CD4-positive, alpha-beta T cell treated with Interleukin-15 for 4 hours (primary cell): ENCODE results near the gene BNC2.

Experiments
- DNase-seq: peaks from one replicate; pipeline ENCODE4 v3.0.0-alpha.2; 2020; ENCODE audit warnings: low spot score

BNC2 gene

DNA sequence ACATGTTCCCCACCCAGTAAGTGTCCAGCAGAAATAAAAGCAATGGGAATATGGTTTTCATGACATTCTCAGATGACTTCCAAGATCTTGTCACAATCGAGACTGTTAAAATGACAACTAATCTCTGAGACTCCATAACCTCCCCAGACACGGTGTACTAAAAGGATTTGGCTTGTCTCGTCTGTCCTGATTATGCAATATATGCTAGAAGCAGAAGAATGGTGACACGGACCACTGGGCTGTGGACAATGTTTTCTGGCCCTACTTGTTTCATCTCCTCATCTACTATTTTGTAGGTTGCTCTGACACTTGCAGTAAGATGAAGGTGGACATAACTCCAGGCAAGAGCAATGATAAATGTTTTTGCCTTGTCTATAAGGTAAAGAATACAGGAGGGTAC, 56.6 kb downstream of the BNC2 start:
- DNase-seq: no peak

GRCh38 chr9:16811987-16812685, 58.3 kb downstream of the BNC2 start:
- no peak for DNase-seq

- no peak for DNase-seq
Measured at GRCh38 chr9:16809912-16810610, 60.4 kb downstream of the BNC2 start.

- no peak for DNase-seq
Measured at GRCh38 chr9:16806674-16807073, 63.8 kb downstream of the BNC2 start.

DNA sequence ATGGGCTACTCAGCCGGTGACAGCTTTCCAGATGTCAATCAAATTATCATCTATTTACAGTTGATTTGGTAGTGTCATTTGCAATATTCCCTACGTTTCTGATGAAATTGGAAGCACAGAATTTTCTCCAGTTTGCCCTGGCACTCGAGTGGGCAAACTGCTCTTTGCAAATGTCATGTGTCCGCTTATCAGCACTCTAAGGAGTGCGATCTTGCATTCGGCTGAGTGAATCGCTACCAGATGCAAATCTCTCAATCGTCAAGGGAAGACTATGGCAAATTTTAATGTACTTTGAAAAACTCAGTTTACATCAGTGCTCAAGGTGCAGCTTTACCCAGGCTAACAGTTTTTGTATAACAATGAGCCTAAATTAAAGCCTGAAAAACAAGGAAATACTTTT, 66.8 kb downstream of the BNC2 start:
- DNase-seq: no peak

DNA sequence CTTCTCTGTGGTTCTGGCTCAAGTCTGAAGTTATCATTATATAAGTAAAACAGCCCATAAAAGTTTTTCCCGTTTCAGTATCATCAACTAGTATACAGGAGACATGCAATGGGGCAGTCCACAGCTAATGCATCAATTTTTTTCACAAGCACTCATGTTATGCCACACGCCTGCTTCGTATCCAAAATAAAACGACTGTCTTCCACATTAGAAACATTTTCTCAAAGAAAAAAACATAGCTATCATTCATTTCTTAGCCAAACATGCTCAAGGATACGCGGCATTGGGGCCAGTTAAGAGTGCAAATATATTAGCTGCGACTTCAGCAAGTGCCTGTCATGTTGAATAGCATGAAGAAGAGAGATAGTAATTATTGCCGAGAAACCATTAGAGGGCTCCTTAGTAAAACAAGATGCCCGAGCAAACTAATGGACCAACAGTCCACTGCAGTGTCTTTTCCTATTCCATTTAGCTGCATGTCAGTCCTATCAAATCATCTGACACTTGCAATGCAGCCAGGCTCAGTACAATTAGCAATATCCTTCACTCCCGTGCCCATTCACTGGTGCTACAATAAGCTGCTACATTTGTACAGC, 68.5 kb downstream of the BNC2 start:
- DNase-seq: no peak

DNA sequence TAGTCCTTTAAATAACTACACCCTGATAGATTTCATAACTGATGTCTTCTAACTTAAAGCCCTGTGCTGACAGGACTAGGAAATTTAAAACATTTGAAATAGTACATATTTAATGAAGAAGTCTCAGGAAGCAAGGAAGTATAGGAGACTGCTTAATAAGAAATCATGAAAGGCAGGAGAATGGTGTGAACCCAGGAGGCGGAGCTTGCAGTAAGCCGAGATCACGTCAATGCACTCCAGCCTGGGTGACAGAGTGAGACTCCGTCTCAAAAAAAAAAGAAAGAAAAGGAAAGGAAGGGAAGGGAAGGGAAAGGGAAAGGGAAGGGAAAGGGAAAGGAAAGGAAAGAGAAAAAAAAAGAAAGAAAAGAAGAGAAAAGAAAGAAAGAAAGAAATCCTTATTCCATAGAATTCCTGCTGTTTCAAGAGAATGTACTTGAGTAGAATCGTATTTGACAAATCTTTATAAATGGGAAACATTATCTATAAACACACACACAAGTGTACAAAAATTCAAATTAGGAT, 74.1 kb downstream of the BNC2 start:
- no peak for DNase-seq

DNA sequence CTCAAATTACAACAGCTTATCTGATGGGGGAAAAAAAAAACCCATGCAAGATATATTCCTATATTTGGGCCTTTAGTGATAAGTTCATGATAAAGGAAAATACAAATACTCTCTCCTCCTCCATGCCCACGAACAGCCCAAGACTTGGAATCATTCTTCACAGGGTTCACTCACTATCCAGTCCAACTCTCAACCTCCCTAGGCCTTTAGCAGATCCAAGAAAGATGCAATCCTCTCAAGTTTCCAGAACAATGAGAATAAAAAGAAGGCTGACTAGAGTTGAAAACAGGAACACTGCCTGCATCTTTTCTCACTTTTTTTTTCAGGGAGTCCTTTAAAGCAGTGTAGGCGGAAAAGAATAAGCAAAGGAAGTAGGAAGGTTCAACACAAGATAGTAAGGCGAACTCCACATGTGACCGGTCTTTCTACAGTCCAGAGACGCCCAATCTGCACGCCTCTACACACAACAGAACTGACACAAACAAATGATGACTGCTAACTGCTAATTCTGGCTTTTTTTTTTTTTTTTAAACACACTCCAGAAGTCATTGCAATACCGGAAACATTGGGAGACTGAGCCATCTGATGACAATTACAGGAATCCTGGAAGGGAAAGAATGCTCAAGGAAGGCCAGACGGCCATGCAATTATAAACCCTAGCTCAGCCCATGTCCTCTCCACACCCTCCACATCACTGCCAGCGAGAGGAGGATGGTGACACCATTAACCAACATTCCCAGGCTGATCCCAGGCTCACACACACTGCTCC, 75.4 kb downstream of the BNC2 start:
- no peak for DNase-seq

DNA sequence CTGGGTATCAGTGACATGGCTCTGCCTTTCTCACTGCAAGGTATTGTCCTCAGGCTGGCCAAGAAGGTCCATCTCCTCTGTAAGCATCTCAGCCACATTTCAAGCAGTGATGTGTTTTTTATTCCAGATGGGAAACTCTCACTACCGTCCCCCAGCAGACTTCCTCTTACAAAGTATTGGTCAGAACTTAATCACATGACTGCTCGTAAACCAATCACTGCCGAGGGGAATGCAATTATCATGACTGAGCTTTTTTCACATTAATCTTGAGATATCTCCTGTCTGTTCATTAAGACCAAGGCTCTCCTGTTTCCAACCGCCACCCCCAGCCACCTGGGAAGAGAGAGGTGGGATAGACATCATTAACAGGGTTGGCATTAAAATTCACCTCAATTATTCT, 76.4 kb downstream of the BNC2 start:
- no peak for DNase-seq

- DNase-seq: no peak
Measured at GRCh38 chr9:16787724-16788123, 82.7 kb downstream of the BNC2 start.

DNA sequence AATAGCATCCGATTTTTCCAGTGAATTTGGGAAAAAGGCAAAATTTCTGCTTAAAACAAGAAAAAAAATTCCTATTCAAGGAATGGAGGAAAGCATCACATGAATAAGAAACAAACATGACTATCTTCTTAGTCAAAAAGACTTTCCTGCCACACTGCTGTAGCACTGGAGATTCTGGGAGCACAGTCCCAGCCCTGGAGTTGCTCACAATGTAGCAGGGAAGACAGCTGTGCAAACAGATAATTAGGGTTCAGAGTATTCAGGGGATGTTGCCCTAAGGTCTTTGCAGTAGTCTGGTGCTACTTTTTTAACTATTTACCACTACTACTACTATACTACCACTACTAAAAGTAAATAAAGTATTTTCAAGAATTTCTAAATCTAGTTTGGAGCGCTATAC, 86.5 kb downstream of the BNC2 start:
- DNase-seq: no peak

DNA sequence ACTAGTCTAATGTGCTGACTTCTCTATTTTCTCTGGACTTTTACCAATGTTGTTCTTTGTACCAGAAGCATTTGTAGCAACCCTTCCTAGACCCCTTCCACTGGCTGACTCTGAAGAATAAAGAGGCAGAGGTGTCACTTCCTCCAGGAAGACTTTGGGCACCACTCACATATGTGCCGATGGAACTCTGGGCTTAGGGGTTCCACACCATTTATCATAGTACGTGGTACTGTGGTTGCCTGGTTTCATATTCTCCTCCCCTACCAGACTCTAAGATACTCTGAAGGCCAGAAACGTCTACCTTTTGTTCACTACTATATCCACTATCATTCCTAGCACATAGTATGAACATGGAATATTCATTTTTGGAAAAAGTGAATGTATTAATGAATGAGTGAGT, 88.0 kb downstream of the BNC2 start:
- DNase-seq: no peak

GRCh38 chr9:16775330-16775729, 95.1 kb downstream of the BNC2 start:
- no peak for DNase-seq

DNA sequence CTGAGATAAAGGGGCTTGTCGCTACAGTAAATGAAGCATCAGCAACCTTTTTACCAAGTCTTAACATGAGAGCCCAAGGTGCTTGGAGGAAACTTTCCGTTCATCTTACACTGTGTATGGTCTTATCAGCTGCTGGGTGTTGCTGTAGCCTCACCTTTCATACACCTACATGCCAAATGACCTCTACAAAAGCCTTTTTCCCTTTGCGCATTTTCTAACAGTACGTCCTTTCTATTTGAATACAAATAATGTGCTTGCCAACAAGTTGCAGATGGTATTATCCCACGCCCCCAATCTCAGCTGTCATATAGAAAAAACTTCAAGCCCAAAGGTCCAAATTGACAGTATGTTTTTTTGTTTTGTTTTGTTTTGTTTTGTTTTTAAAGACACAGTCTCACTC, 96.9 kb downstream of the BNC2 start:
- DNase-seq: no peak

- DNase-seq: no peak
Measured at GRCh38 chr9:16773116-16773515, 97.4 kb downstream of the BNC2 start.

DNA sequence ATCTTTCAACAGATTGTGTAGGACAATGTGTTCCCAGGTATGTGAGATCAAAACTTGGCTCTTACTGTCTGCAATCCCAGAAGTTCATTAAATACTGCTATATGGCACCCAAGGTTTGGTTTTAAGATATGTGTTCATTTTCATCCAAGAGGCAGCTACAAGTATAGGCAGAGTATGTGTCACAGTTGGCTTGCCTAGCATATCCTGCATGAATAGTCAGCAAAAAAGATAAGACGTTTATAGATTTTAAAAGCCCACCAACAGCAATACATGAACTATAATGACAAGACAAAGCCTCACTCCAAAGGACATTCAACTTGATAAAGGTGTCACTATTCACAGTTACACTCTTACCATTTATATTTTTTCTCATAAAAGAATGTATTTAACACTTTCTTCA, 99.1 kb downstream of the BNC2 start:
- no peak for DNase-seq

DNA sequence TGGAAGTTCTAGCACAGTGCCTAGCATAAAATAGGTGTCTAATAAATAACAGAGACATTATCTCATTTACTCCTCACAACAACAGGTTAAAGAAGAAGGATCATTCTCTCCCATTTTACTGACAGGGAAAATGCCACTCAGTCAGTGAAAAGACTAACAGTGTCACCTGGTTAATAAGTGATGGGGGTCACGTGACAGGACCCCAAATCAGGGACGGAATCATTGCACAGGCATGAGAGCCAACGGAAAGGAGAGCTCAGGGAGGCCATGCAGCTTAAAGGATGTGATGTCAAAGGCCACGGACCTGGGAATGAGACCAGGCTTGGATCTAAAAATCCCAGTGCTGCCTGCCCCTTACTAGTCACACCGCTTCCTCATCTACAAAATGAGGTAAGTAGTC, 101.2 kb downstream of the BNC2 start:
- no peak for DNase-seq

DNA sequence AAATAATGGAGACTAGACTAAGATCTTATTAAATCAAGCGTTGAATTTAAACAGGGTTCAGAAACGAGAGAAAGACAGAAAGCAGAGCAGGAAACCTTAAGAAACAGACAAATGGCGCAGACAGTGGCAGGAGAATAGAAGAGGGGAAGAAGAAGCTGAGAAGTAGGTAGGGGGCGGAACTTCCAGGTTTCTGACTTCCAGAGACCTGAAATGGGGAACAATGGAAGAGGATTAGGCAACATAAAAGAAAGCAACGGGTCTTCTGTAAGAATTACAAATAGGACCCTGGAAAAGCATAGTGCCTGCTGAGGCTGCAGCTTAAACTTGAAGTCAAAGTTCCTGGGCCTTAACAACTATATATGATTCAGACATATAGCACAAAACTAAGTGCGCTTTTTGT, 101.7 kb downstream of the BNC2 start:
- DNase-seq: no peak

GRCh38 chr9:16767366-16767765, 103.1 kb downstream of the BNC2 start:
- no peak for DNase-seq

DNA sequence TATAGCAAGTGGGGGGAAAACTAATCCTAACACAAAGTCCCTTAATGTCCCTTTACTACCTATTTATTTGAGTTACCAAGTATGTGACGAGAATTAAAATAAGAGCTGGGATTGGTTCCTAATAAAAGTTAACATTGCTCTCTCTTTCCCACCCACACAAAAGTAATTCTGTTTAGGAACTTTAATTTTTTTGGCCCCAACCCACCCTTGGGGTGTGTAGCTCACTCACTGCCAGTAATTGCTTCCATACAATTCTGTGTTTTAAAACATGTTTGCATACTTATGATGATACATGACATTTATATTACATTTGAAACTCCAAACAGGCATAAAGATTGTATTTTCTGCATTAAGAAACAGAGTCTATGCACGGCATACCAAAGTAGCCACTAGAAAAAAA, 106.5 kb downstream of the BNC2 start:
- no peak for DNase-seq

GRCh38 chr9:16755467-16756160, 114.9 kb downstream of the BNC2 start:
- no peak for DNase-seq

DNA sequence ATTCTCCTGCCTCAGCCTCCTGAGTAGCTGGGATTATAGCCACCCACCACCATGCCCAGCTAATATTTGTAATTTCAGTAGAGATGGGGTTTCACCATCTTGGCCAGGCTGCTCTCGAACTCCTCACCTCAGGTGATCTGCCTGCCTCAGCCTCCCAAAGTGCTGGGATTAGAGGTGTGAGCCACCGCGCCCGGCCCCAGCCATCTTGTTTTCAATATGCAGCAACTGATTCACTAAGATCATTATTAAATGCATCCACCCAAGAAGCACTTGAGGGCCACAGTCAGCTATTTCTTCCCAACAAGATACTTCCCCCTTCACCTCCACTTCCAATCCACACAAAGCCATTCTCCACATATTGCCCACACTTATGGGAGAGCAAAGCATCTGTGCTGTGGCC, 115.8 kb downstream of the BNC2 start:
- DNase-seq: no peak
